K562 (cell line): ENCODE measurements around the gene TMEM200B. TPM values are rescaled to one million over a fixed set of nuclear protein-coding genes. Genes with fewer than 3 reads are reported as not detected.

Experiments used
- E2F3 ChIP-seq: fragments of 250-450 bp; sonication (Bioruptor Pico); IDR thresholded peaks from 2 replicates; pipeline ENCODE4 v1.4.0; 2020; ENCODE audit warnings: mild to moderate bottlenecking
- FIP1L1 ChIP-seq: fragments of 200-400 bp; formaldehyde crosslinking; IDR thresholded peaks from 2 replicates; pipeline ENCODE4 v1.6.1; 2018; ENCODE audit warnings: mild to moderate bottlenecking, low read depth, low read length; ENCODE audit not compliant: poor library complexity, severe bottlenecking
- GMEB1 ChIP-seq: fragments of 250-450 bp; sonication (Bioruptor Pico); IDR thresholded peaks from 2 replicates; pipeline ENCODE4 v1.4.0; 2020; ENCODE audit warnings: mild to moderate bottlenecking
- HDAC1 ChIP-seq, 2 experiments: fragments of 450-650 bp; IDR thresholded peaks; 2 replicates each; pipeline ENCODE4 v1.6.1; 2016 to 2017; ENCODE audit warnings: inconsistent platforms in 1 of 2, mild to moderate bottlenecking in 1 of 2, moderate library complexity in 1 of 2
- HMBOX1 ChIP-seq: sonication (generic); IDR thresholded peaks from 2 replicates; pipeline ENCODE4 v1.6.1; 2016
- NR2C2 ChIP-seq, 2 experiments: fragments of 200-800 bp in 1 of 2; sonication (Bioruptor generic) in 1 of 2; sonication (generic) in 1 of 2; formaldehyde crosslinking in 1 of 2; IDR thresholded peaks; 2 replicates each; pipeline versions ENCODE4 v1.6.1 to v1.8.0; 2016 to 2022; ENCODE audit warnings: mild to moderate bottlenecking in 1 of 2, missing compliant biosample characterization in 1 of 2, missing genetic modification characterization in 1 of 2, missing genetic modification reagents in 1 of 2
- NR4A1 ChIP-seq, 2 experiments: fragments of 250-450 bp in 1 of 2; fragments of 450-650 bp in 1 of 2; sonication (Bioruptor Pico) in 1 of 2; IDR thresholded peaks; 2 replicates each; pipeline versions ENCODE4 v1.4.0 to v1.6.1; 2016 to 2020; ENCODE audit warnings: mild to moderate bottlenecking in 2 of 2, missing compliant biosample characterization in 1 of 2, missing genetic modification characterization in 1 of 2, moderate library complexity in 1 of 2
- POLR2G ChIP-seq: fragments of 200-400 bp; formaldehyde crosslinking; IDR thresholded peaks from 2 replicates; pipeline ENCODE4 v1.6.1; 2017; ENCODE audit warnings: low read depth, mild to moderate bottlenecking, antibody characterized with exemption, low read length, moderate library complexity
- RBM39 ChIP-seq: fragments of 200-400 bp; formaldehyde crosslinking; optimal IDR thresholded peaks from 2 replicates; pipeline ENCODE3; 2018; ENCODE audit warnings: low read depth, low read length
- SMAD4 ChIP-seq: fragments of 250-450 bp; sonication (Bioruptor Pico); conservative IDR thresholded peaks from 2 replicates; pipeline ENCODE4 v1.8.0; 2021; ENCODE audit warnings: inconsistent platforms, mild to moderate bottlenecking, moderate library complexity
- SP1 ChIP-seq: sonication (generic); formaldehyde crosslinking; IDR thresholded peaks from 2 replicates; pipeline ENCODE4 v1.8.1; 2022; ENCODE audit warnings: mild to moderate bottlenecking, missing genetic modification reagents
- SRF ChIP-seq, 2 experiments: fragments of 250-450, 450-650 bp in 1 of 2; sonication (Bioruptor Pico) in 1 of 2; sonication (generic) in 1 of 2; formaldehyde crosslinking; IDR thresholded peaks; 2 replicates each; pipeline versions ENCODE4 v1.5.0 to v1.5.1; 2020 to 2022; ENCODE audit warnings: mild to moderate bottlenecking in 1 of 2, missing genetic modification reagents in 1 of 2
- STAT5A ChIP-seq: IDR thresholded peaks from 2 replicates; pipeline ENCODE4 v1.6.1; 2012; ENCODE audit warnings: low read length, inconsistent platforms, borderline replicate concordance
- XRCC4 ChIP-seq: IDR thresholded peaks from one replicate; pipeline ENCODE4 v1.6.1; 2011; ENCODE audit not compliant: insufficient read depth, insufficient read length; ENCODE audit errors: extremely low read depth
- ZC3H4 ChIP-seq: sonication (generic); formaldehyde crosslinking; IDR thresholded peaks from 2 replicates; pipeline ENCODE4 v1.9.0; 2021; ENCODE audit warnings: missing genetic modification reagents, borderline replicate concordance
- ZFP36 ChIP-seq: fragments of 150-350 bp; IDR thresholded peaks from 2 replicates; pipeline ENCODE4 v1.6.1; 2018; ENCODE audit warnings: low read length, low read depth; ENCODE audit not compliant: partially characterized antibody
- ZNF121 ChIP-seq: sonication (generic); formaldehyde crosslinking; conservative IDR thresholded peaks from 2 replicates; pipeline ENCODE4 v1.8.0; 2022; ENCODE audit warnings: missing genetic modification reagents
- ZNF143 ChIP-seq: sonication (generic); formaldehyde crosslinking; IDR thresholded peaks from 2 replicates; pipeline ENCODE4 v1.9.0; 2022; ENCODE audit warnings: mild to moderate bottlenecking, missing genetic modification reagents
- ZNF444 ChIP-seq: fragments of 250-450 bp; sonication (Bioruptor Pico); IDR thresholded peaks from 2 replicates; pipeline ENCODE4 v1.4.0; 2020; ENCODE audit warnings: mild to moderate bottlenecking, moderate library complexity
- polyA plus RNA-seq, 8 experiments: library from polyadenylated mRNA; depleted of rRNA in 4 of 8; stranded (reverse) in 5 of 8; unstranded in 3 of 8; fragments of >200 nt; fragmentation: Nextera tagmentation in 2 of 8; fragmentation: Illumina TruSeq in 1 of 8; extraction: Ambion mirVana in 2 of 8; extraction: Trizol in 1 of 8; gene quantifications; 2 replicates each; pipeline versions ENCODE4 v1.2.1 to v1.2.3, GENCODE V29; 2011 to 2014; ENCODE audit warnings: inconsistent platforms in 1 of 8, missing spikeins in 1 of 8
- total RNA-seq, 7 experiments: library from RNA; depleted of rRNA in 6 of 7; stranded (reverse); fragments of >200 nt in 6 of 7; fragmentation: Illumina TruSeq in 2 of 7; extraction: Trizol in 2 of 7; gene quantifications; 2 replicates each; pipeline versions ENCODE4 v1.2.1 to v1.2.3, GENCODE V29; 2011 to 2021; ENCODE audit warnings: low replicate concordance in 1 of 7

Gene TMEM200B
- total and polyA plus RNA-seq, 9 of the 15 experiments (the other 6 are each of a cell fraction or from before 2014, with no cell fraction given) = 0.04 to 0.35 (median 0.10) TPM; not detected in 1

GRCh38 chr1:29123053-29123886 is 433 bp downstream of the TMEM200B start (continued):
- TF ChIP-seq RBM39 (no peak), XRCC4 (no peak), SMAD4 (CRISPR knock-in tag) (no peak), ZNF444 (CRISPR knock-in tag) (no peak), FIP1L1 (peak; percentile 43), SP1 (CRISPR knock-in tag) (no peak), NR4A1 (CRISPR knock-in tag; IDR thresholded peaks at IDR 0.05) (no peak), NR4A1 (tag; IDR thresholded peaks at IDR 0.05) (no peak), ZC3H4 (CRISPR knock-in tag) (0 out of 2 replicates have a peak, but pooled peaks have one; percentile 46), HDAC1 (IDR thresholded peaks at IDR 0.05) (no peak), E2F3 (CRISPR knock-in tag) (no peak), ZNF143 (CRISPR knock-in tag) (no peak), STAT5A (no peak), HMBOX1 (no peak), SRF (CRISPR knock-in tag; IDR thresholded peaks at IDR 0.05) (no peak), ZNF121 (CRISPR knock-in tag) (no peak), GMEB1 (CRISPR knock-in tag) (no peak), POLR2G (peak; percentile 58), ZFP36 (no peak), NR2C2 (CRISPR knock-in tag; IDR thresholded peaks at IDR 0.05) (no peak), NR2C2 (tag; IDR thresholded peaks at IDR 0.05) (no peak)
